ENCODE results near the gene OPALIN.

DNA sequence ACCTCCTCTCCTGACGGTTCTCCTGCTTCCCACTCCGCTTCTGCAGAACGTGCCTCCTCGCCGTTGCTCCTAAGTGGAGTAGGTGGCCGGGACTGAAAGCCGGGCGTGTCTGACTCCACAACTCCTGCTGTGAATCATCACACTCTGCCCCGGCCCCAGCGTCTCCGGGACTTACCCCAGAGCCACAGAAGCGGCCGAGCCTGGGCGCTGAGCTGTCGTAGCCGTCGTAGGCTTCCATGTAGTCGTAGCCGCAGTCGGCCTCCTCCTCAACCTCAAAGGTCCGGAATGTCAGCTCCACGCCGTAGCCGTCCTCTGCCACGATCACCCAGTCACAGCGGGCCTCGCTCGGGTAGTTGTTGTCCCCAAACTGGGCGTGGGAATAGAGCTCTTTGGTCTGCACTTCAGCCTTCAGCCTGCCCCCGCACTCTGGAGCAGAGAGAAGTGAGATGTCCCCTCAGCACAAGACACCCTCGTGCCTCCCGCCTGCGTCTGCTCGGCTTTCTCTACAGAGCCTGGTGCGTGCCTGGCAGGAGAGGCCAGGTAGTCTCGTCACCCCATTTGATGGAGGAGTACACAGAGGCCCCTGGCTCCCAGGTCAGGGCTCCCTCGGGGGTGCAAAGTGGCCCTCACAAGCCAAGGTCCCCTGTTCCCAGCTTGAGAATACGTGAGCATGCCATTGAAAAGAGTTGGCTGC lies 11.2 kb upstream of the OPALIN start:
- TF ChIP-seq POLR2A (IDR thresholded peaks at IDR 0.05) = no peak
- TF ChIP-seq, protein P1, sequence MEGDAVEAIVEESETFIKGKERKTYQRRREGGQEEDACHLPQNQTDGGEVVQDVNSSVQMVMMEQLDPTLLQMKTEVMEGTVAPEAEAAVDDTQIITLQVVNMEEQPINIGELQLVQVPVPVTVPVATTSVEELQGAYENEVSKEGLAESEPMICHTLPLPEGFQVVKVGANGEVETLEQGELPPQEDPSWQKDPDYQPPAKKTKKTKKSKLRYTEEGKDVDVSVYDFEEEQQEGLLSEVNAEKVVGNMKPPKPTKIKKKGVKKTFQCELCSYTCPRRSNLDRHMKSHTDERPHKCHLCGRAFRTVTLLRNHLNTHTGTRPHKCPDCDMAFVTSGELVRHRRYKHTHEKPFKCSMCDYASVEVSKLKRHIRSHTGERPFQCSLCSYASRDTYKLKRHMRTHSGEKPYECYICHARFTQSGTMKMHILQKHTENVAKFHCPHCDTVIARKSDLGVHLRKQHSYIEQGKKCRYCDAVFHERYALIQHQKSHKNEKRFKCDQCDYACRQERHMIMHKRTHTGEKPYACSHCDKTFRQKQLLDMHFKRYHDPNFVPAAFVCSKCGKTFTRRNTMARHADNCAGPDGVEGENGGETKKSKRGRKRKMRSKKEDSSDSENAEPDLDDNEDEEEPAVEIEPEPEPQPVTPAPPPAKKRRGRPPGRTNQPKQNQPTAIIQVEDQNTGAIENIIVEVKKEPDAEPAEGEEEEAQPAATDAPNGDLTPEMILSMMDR (IDR thresholded peaks at IDR 0.05) = no peak

Measured in heart left ventricle (tissue), 13 donors.